ENCODE data around the gene MARF1. TPM values are rescaled to one million over a fixed set of nuclear protein-coding genes. Genes with fewer than 3 reads are reported as not detected.
A peak's percentile ranks its signal among the peaks of the same experiment; 100 is the strongest.
"Not testable (repeated sequence)": the region's sequence is repeated elsewhere in the genome, so short reads cannot be mapped to it uniquely, and the experiment has no call there.

MARF1 gene
- total and polyA plus RNA-seq, 3 experiments from 2014 or later = 16.9 to 75.3 (median 69.0) TPM

DNA sequence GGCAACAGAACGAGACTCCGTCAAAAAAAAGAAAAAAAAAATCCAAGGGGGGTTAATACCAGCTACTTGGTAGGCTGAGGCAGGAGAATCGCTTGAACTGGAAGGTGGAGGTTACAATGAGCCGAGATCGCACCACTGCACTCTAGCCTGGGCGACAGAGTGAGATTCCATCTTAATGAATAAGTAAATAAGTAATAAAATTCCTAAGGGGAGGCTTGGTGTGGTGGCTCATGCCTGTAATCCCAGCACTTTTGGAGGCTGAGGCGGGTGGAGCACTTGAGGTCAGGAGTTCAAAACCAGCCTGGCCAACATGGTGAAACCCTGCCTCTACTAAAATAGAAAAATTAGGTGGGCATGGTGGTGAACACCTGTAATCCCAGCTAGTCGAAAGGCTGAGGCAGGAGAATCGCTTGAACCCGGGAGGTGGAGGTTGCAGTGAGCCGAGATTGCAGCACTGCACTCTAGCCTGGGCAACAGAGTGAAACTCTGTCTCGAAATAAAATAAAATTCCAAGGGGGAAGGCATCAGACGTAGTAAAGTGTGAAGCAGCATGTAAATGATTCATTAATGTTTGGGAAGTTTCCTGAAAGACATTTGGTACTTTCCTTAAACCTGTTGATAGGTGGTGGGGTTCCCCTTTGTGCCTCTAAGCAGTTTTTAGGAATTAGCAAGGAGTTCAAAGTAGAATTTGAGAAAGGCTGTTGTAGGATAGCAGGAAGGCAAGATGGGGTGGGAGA lies 3.8 kb upstream of the MARF1 start:
- H3K27ac ChIP-seq (ENCODE audit: low read depth, low read length); DNase-seq; POLR2A ChIA-PET; H3K36me3 ChIP-seq (ENCODE audit: insufficient read depth, low read length); H3K9me3 ChIP-seq (ENCODE audit: low read length); H3K4me3 ChIP-seq (ENCODE audit: low read length); H3K27me3 Mint-ChIP-seq; H3K27me3 ChIP-seq (ENCODE audit: insufficient read depth, low read length, poor library complexity, severe bottlenecking); H3K9me3 Mint-ChIP-seq; CTCF ChIA-PET: not testable (repeated sequence)
- H3K4me1 ChIP-seq (ENCODE audit: insufficient read depth, low read length) = peaks cover 31% of the 10 kb centered on the region
- peaks cover 0 to 21% (median 0%) of the 10 kb centered on the region in 3 donors for H3K36me3 Mint-ChIP-seq
- peak overlapping the region in 1 of 7 donors; percentile 78 for H3K4me3 Mint-ChIP-seq
- peak overlapping the region in 3 of 8 donors; percentile 37 to 97 (median 82) for H3K27ac Mint-ChIP-seq
- H3K4me1 Mint-ChIP-seq = peaks cover 24 to 38% (median 31%) of the 10 kb centered on the region in 3 donors

DNA sequence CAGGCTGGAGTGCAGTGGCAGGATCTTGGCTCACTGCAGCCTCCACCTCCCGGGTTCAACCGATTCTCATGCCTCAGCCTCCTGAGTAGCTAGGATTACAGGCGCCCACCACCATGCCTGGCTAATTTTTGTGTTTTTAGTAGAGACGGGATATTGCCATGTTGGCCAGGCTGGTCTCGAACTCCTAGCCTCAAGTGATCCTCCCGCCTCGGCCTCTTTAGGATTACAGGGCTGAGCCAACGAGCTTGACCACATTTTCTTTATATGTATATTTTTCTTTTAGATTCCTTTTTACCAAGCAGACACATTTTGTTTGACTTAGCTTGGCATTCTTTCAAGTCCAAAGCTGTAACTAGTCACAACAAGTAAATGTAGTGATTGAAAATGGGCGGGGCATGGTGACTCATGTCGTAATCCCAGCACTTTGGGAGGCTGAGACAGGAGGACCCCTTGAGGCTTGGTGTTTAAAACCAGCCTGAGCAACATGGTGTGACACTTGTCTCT lies 2.1 kb upstream of the MARF1 start:
- H3K9me3 ChIP-seq (ENCODE audit: low read length); H3K4me3 ChIP-seq (ENCODE audit: low read length); H3K9me3 Mint-ChIP-seq; H3K27ac ChIP-seq (ENCODE audit: low read depth, low read length); CTCF ChIA-PET; DNase-seq; H3K36me3 ChIP-seq (ENCODE audit: insufficient read depth, low read length); H3K27me3 Mint-ChIP-seq; H3K27me3 ChIP-seq (ENCODE audit: insufficient read depth, low read length, poor library complexity, severe bottlenecking): not testable (repeated sequence)
- H3K4me1 Mint-ChIP-seq = peaks cover 25 to 40% (median 32%) of the 10 kb centered on the region in 3 donors
- H3K4me1 ChIP-seq (ENCODE audit: insufficient read depth, low read length) = peaks cover 40% of the 10 kb centered on the region
- peak overlapping the region in 1 of 8 donors; percentile 99 for H3K27ac Mint-ChIP-seq
- peaks cover 0 to 18% (median 0%) of the 10 kb centered on the region in 3 donors for H3K36me3 Mint-ChIP-seq
- POLR2A ChIA-PET = interaction anchor here (0.6 to 0.9 kb wide), 3 partner anchors 23 to 58 kb away, joined by 3 read pairs; no protein-coding TSS in a partner anchor
- peak overlapping the region in 1 of 7 donors; percentile 99 for H3K4me3 Mint-ChIP-seq

- peaks cover 0 to 20% (median 0%) of the 10 kb centered on the region in 3 donors for H3K36me3 Mint-ChIP-seq
- Histone ChIP-seq H3K36me3 (ENCODE audit: insufficient read depth, low read length) (no peaks in the 10 kb centered on the region), H3K4me3 (ENCODE audit: low read length) (peak overlapping the region; percentile 94), H3K27ac (ENCODE audit: low read depth, low read length) (peak overlapping the region; percentile 100), H3K9me3 (ENCODE audit: low read length) (no peaks in the 10 kb centered on the region), H3K4me1 (ENCODE audit: insufficient read depth, low read length) (peaks cover 42% of the 10 kb centered on the region), H3K27me3 (ENCODE audit: insufficient read depth, low read length, poor library complexity, severe bottlenecking) (no peaks in the 10 kb centered on the region)
- H3K4me3 Mint-ChIP-seq = peak overlapping the region; percentile 82 to 99 (median 94)
- no peaks in the 10 kb centered on the region for H3K9me3 Mint-ChIP-seq
- H3K27me3 Mint-ChIP-seq = no peaks in the 10 kb centered on the region
- peak overlapping the region in 6 of 8 donors; percentile 97 to 99 (median 99) for H3K27ac Mint-ChIP-seq
- no peak for DNase-seq
- POLR2A ChIA-PET = interaction anchor here (0.7 to 2.5 kb wide), 4 partner anchors 14 to 53 kb away, joined by 3 to 16 read pairs (median 8); no protein-coding TSS in a partner anchor
- peaks cover 29 to 42% (median 36%) of the 10 kb centered on the region in 3 donors for H3K4me1 Mint-ChIP-seq
- CTCF ChIA-PET = interaction anchor here (1.1 to 3.0 kb wide), 5 partner anchors 9 to 54 kb away, joined by 3 to 18 read pairs (median 7); no protein-coding TSS in a partner anchor
These were observed 1.5 kb upstream of the MARF1 start for GRCh38 chr16:15644267-15644961.

DNA sequence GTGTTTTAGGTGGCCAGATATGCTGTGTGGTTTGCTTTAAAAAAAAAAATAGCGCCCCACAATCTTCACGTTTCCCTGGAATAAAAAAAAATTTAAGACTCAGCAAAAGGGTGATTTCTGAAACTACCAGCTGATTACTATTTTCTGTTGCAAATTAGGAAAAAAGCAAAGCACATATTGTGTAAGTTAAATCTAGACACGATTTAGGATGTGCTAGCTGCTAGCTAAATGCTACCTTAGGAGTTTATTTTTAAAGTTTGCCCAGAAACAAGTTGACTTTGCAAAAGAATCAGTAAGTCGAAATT lies 944 bp upstream of the MARF1 start:
- no peak for DNase-seq
- Mint-ChIP-seq H3K4me3 (peak overlapping the region; percentile 82 to 99 (median 95)), H3K4me1 (peaks cover 34 to 43% (median 41%) of the 10 kb centered on the region in 3 donors), H3K27me3 (no peaks in the 10 kb centered on the region), H3K9me3 (no peaks in the 10 kb centered on the region), H3K27ac (peak overlapping the region; percentile 97 to 100 (median 99)), H3K36me3 (peaks cover 0 to 24% (median 3%) of the 10 kb centered on the region in 3 donors)
- ChIA-PET CTCF (interaction anchor here (1.1 to 3.0 kb wide), 9 partner anchors 9 to 60 kb away, joined by 3 to 18 read pairs (median 4); no protein-coding TSS in a partner anchor), POLR2A (interaction anchor here (1.1 to 2.5 kb wide), 4 partner anchors 13 to 53 kb away, joined by 4 to 16 read pairs (median 12); no protein-coding TSS in a partner anchor)
- Histone ChIP-seq H3K36me3 (ENCODE audit: insufficient read depth, low read length) (no peaks in the 10 kb centered on the region), H3K4me3 (ENCODE audit: low read length) (peak overlapping the region; percentile 94), H3K9me3 (ENCODE audit: low read length) (no peaks in the 10 kb centered on the region), H3K4me1 (ENCODE audit: insufficient read depth, low read length) (peaks cover 44% of the 10 kb centered on the region), H3K27ac (ENCODE audit: low read depth, low read length) (peak overlapping the region; percentile 100), H3K27me3 (ENCODE audit: insufficient read depth, low read length, poor library complexity, severe bottlenecking) (no peaks in the 10 kb centered on the region)

DNA sequence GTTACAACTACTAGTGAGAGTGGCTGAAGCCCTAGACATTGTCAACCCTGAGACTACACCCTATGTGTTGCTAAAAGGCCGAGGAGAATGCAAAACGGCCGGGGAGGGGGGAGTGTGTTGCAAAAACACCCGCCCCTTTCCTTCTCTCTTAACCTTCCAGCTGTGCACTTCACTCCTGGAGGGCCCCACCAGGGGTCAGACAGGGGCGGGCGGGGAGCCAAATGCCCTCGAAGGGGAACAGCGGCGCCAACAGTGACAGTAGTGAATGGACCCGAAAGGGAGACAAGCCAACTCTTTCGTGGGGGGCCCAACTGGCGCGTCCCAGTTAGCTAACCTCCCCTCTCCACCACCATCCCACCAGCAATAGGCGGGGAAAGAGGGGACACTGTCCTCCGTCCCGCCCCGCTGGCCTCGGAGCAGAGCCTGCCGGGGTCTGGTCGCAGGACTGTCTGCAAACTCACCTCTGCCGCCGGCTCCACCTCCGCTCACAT lies 352 bp downstream of the MARF1 start:
- Histone ChIP-seq H3K27me3 (ENCODE audit: insufficient read depth, low read length, poor library complexity, severe bottlenecking) (no peaks in the 10 kb centered on the region), H3K4me1 (ENCODE audit: insufficient read depth, low read length) (peaks cover 46% of the 10 kb centered on the region), H3K27ac (ENCODE audit: low read depth, low read length) (peak overlapping the region; percentile 100), H3K4me3 (ENCODE audit: low read length) (peak overlapping the region; percentile 59), H3K9me3 (ENCODE audit: low read length) (no peaks in the 10 kb centered on the region), H3K36me3 (ENCODE audit: insufficient read depth, low read length) (peaks cover 4% of the 10 kb centered on the region)
- H3K4me1 Mint-ChIP-seq = peaks cover 39 to 56% (median 47%) of the 10 kb centered on the region in 3 donors
- H3K27me3 Mint-ChIP-seq = no peaks in the 10 kb centered on the region
- peak overlapping the region; percentile 82 to 99 (median 95) for H3K4me3 Mint-ChIP-seq
- H3K36me3 Mint-ChIP-seq = peaks cover 0 to 33% (median 8%) of the 10 kb centered on the region in 3 donors
- peak overlapping the region; percentile 97 to 100 (median 99) for H3K27ac Mint-ChIP-seq
- H3K9me3 Mint-ChIP-seq = no peaks in the 10 kb centered on the region
- POLR2A ChIA-PET = interaction anchor here (0.8 to 2.5 kb wide), 6 partner anchors 8 to 87 kb away, joined by 3 to 16 read pairs (median 8); no protein-coding TSS in a partner anchor
- CTCF ChIA-PET = interaction anchor here (0.7 to 3.0 kb wide), 17 partner anchors 8 to 217 kb away, joined by 3 to 18 read pairs (median 5); no protein-coding TSS in a partner anchor
- DNase-seq = peak; percentile 72 to 92 (median 78)

DNA sequence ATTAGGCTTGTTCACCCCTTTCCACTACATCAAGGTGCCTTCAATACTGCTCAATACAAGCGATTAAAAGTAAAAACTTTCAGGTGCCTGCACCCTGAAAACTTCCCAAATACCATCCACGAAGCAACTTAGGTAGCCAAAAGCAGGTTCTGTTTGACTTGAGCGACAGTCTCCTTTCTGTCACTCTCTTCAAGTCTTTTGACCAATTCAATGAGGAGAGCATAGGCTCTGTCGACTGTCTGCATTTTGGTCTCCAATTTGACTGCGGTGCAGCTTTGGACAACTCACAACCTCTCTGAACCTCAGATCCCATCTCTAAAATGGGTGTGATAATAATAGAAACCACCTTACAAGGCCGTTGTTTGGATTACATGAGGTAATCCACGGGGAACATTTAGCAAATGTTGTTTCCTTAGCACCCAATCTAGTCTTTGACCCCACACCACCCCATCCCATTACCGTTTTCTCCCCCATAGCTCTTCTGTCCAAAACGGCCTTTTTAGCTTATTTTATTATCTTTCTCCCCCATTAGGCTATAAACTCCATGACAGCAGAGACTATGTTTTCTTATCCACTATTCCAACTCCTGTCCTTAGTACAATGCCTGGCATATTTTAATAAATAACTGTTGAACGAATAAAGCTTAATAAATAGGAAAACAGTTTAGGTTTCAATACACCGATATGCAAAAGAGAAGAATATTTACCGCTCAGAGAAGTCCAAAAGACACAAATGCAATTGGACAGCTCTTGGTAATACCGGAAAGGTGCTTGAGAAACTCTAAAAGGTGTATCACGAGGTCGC lies 999 bp downstream of the MARF1 start:
- Histone ChIP-seq H3K27ac (ENCODE audit: low read depth, low read length) (peak overlapping the region; percentile 100), H3K4me1 (ENCODE audit: insufficient read depth, low read length) (peaks cover 53% of the 10 kb centered on the region), H3K27me3 (ENCODE audit: insufficient read depth, low read length, poor library complexity, severe bottlenecking) (no peaks in the 10 kb centered on the region), H3K36me3 (ENCODE audit: insufficient read depth, low read length) (peaks cover 9% of the 10 kb centered on the region), H3K9me3 (ENCODE audit: low read length) (no peaks in the 10 kb centered on the region), H3K4me3 (ENCODE audit: low read length) (peak overlapping the region; percentile 59)
- no peak for DNase-seq
- ChIA-PET CTCF (interaction anchor here (0.7 to 3.0 kb wide), 12 partner anchors 10 to 216 kb away, joined by 3 to 18 read pairs (median 6); no protein-coding TSS in a partner anchor), POLR2A (interaction anchor here (0.9 to 2.5 kb wide), 5 partner anchors 9 to 88 kb away, joined by 3 to 16 read pairs (median 12); no protein-coding TSS in a partner anchor)
- Mint-ChIP-seq H3K4me3 (peak overlapping the region; percentile 82 to 99 (median 95)), H3K27ac (peak overlapping the region; percentile 94 to 99 (median 99)), H3K36me3 (peaks cover 0 to 40% (median 10%) of the 10 kb centered on the region in 3 donors), H3K4me1 (peaks cover 45 to 63% (median 53%) of the 10 kb centered on the region in 3 donors), H3K27me3 (no peaks in the 10 kb centered on the region), H3K9me3 (no peaks in the 10 kb centered on the region)

DNA sequence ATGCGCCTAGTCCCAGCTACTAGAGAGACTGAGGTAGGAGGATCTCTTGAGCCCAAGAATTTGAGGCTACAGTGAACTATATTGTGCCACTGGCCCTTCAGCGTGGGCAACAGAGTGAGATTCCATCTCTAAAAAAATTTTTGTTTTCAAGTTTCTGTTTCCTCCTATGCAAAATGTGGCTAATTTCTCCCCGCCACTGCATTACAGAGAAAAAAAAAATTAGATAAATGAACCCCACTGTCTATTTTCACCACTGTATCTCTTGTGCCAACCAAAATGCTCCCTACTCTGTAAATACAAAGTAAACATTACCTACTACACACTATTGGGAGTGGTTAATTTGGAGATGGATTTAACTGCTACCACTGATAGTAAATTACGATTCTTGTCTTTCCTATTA lies 2.0 kb downstream of the MARF1 start:
- H3K36me3 Mint-ChIP-seq = peaks cover 0 to 50% (median 17%) of the 10 kb centered on the region in 3 donors
- Histone ChIP-seq H3K9me3 (ENCODE audit: low read length) (no peaks in the 10 kb centered on the region), H3K4me1 (ENCODE audit: insufficient read depth, low read length) (peaks cover 63% of the 10 kb centered on the region), H3K4me3 (ENCODE audit: low read length) (peak overlapping the region; percentile 59), H3K27ac (ENCODE audit: low read depth, low read length) (peak overlapping the region; percentile 100), H3K36me3 (ENCODE audit: insufficient read depth, low read length) (peaks cover 13% of the 10 kb centered on the region), H3K27me3 (ENCODE audit: insufficient read depth, low read length, poor library complexity, severe bottlenecking) (no peaks in the 10 kb centered on the region)
- peak overlapping the region; percentile 66 to 99 (median 94) for H3K4me3 Mint-ChIP-seq
- H3K27me3 Mint-ChIP-seq = no peaks in the 10 kb centered on the region
- no peak for DNase-seq
- H3K27ac Mint-ChIP-seq = peak overlapping the region; percentile 21 to 99 (median 80)
- CTCF ChIA-PET = interaction anchor here (2.4 kb wide), 2 partner anchors 21 to 214 kb away, joined by 8 to 11 read pairs; no protein-coding TSS in a partner anchor
- no peaks in the 10 kb centered on the region for H3K9me3 Mint-ChIP-seq
- POLR2A ChIA-PET = no interaction called here
- H3K4me1 Mint-ChIP-seq = peaks cover 54 to 73% (median 63%) of the 10 kb centered on the region in 3 donors

Measured in CD8-positive, alpha-beta memory T cell (primary cell).